Suppressor macrophage (primary cell): Measurements from ENCODE around the gene TRAT1.
"Not testable (repeated sequence)": the region's sequence is repeated elsewhere in the genome, so short reads cannot be mapped to it uniquely, and the experiment has no call there.

ENCODE experiments used
- DNase-seq, 4 experiments: peaks; one replicate each; pipeline ENCODE4 v3.0.0-alpha.2; 2020 to 2022
- total RNA-seq, 17 experiments: gene quantifications; one replicate each; lab custom pipeline; 2026; ENCODE audit warnings: mixed read lengths in 6 of 17, inconsistent platforms in 3 of 17; lab: John Stamatoyannopoulos, UW

Gene TRAT1, protein sequence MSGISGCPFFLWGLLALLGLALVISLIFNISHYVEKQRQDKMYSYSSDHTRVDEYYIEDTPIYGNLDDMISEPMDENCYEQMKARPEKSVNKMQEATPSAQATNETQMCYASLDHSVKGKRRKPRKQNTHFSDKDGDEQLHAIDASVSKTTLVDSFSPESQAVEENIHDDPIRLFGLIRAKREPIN
- total RNA-seq = 0 to 1.3 (median 0) reads per million in 17 experiments

DNA sequence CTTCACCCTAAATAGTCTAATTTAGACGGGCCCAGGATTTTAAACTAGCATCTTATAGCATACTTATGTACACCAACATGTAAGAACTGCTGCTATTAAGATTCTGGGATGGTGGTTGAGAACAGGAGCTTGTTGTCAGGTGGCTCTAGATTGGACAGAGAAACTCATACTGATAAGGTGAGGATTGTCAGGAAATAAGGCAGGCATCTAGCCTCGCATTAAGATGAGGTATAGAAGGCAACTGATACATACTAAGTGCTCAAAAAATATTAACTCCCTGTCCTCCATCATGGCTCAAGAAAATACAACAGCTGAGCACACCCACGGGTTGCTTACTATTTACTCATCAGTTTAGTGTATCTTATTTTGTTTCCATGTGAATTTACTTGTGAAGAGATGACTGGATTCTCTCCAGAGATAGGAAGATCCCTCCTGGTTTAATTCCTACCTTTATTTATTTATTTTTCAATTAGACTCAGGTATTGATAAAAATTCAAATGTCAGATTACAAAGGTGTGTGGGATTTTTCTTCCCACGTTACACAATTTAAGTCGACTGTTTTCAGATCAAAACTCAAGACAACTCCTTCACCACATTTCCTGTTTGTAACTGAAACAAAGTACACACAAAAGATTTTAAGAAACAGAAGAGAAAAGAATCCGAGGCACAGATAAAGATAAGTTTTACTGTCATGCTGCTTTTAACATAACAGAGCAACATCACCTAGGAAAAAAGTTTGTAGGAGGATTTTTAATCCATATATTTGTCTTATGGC is at the start of gene TRAT1:
TRAT1 (plus strand) TSS at position 664 of the 775 bp plus-strand sequence. CDS start 142 bp downstream, outside the sequence.
- no peak for DNase-seq

DNA sequence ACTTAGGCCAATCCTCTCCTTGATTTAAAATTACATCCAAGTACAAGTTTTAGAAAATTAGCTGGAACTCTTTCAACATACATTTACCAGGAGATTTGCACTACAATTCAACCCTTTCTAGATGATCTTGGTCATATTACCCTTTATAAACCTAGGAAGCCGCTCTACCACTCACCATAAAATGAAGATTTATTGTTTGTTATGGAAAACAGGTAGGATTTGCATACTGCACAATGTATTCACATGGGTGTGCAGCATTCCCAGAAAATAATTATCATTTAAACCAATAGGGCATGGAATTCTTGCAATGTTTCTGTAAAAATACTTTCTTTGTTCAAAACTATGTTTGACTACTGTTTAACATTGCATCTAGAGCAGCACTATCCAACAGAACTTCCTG is 46.9 kb upstream of the TRAT1 start:
- no peak for DNase-seq

DNA sequence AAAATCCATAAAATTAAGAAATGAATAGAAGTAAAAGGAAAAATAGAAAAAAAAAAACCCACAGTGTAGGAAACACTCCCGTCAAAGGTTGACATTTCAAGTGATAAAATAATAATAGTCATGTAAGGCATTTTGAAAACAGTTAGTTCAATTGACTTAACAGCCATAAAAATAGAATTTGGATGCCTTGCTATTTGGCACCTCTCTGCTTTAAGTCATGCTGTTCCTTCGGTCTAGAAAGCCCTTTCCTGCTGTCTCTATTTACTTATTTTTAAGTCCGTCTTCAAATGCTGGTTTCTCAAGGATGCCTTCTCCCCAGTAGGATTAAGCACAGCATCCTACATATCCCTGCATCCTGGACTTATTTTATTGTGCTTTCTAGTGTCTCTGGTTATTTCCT is 43.1 kb upstream of the TRAT1 start:
- DNase-seq = no peak

DNA sequence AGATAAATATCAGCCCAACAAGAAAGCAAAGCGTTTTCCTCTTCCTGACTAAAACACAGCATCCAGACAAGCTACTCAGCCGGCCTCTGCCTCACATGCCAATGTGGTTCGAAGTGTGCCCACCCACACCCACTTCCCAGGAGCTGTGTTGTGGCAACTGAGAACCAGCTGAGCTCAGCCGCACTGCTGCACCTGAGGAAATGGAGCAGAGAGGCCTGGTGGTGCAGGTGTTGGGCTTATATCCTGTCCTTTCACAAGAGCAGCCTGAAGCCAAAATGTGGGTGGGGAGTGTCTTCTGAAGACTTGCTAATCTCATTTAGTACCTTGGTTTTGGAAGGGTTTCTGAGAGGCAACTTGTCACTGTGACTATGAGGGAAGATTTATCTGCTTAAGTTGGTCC is 42.4 kb upstream of the TRAT1 start:
- no peak for DNase-seq

DNA sequence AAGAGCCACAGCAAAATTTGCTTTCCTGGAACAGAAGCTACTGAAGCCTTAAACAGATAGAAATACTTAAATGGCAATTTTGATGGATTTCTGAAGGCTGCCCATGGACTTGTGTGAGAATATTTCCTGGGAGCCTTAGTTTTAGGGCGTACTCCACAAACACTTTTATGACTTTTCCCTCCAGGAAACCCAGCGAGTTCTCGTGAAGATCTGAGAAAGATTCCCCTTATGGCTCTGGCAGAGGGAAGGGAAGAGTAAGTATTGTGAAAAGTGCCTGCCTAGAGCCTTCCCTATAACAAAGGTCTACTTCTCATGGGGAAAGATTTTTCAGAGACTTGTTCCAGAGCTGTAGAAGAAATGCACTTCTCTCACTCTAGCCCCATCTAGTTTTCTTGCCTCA is 31.1 kb upstream of the TRAT1 start:
- DNase-seq = no peak

DNA sequence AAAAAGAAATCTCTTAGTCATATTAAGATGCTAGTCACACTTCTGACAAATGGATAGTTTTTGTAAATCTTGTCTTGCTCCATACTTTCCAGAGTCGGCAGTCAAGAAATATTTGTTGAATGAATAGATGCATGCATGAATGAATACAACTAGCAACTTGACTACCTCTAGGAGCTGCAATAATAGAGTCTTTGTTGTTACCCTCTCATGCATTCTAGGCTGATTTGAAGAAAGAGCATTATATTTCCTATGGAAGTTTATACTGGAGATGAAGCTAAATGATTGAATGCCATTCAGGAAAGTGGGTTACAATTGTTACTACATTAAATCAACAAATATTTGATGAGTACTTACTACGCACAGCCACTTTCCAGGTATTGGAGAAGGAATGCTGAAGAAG is 18.1 kb upstream of the TRAT1 start:
- DNase-seq = no peak

DNA sequence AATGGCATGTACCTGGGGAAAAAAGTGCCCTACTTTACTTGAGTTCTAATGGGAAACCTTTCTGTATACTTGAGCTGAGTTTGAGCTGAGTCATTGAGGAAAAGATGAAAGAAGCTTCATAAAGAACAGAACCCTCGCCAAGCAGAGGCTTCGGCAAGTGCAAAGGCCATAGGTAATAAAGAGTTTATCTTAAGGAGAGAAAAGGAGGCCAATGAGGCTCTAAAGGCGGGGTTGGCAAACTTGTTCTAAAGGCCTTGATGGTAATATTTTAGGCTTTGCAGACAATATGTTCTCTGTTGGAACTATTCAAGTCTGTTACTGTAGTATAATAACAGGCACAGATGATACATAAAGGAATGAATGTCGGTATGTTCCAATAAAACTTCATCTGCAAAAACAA is 17.6 kb upstream of the TRAT1 start:
- no peak for DNase-seq

DNA sequence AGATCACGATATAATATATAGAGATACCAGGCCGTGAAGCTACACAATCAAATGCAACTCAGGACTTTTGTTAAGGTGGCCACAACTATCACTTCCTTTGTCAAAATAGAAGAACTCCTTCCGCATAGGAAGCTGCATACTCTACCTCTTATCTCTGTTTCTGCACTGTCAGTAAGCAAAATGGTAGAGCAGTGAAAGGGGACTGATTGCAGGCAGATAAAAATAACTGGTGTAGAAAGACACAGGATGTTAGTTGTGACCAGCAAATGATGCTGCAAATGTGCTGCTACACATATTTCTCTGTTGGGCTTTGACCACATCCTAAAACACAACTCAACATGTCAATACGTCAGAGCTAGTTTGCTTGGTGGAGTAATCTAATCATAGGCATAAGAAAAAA is 16.3 kb upstream of the TRAT1 start:
- DNase-seq = no peak

DNA sequence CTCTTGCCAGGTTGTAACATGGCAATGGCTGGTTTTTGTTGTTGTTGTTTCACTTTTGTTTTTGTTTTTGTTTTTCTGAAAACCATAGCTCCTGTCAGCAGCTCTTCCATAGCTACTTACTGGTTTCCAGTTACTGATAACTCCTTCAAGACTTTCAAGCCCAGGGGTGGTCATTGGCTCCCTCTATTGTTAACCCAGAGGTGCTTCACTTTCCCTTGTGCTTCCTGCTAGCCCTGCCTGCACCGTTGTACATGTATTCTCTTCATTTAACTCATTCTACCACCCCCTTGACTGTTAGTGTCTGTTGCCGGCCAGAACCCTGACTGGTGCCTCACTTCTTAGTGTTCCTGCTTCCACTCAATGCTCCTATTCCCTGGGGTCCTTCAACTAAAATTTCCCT is 4.2 kb upstream of the TRAT1 start:
- DNase-seq = no peak

DNA sequence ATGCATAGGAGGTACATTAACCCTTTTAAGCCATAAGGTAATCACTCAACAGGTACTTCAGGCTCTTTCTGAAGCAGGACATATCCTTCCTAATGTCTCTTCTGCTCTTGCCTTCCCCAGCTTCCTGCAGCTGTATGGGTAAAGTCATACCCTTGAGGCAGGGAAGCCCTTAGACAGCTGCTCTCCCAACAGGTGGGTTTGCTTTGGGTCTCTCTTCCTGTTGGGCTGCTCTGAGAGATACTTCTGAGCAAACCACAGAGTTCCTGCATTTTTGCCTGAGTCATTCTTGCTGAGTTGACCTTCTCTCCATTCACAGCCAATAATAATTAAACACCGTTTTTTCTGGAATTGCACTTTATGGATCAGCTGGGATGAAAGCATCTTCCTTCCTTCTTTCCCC is 2.0 kb upstream of the TRAT1 start:
- DNase-seq = no peak

DNA sequence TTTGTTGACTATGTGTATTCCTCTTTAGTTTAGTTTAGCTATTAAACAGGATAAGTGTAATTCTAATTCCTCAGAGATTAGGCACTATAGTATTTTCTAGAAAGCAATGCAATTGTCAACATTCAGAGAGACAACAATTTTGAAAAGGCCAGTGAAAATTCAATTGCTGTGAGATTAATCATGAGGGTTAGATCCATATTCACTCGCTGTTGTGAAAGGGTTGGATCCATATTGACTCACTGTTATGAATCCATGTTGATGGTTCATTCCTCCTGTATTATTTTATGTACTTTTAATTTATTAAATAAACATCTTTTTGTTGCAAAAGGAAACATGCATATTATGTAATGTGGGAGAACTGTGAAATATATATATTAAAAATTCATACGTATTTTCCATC is 641 bp downstream of the TRAT1 start:
- DNase-seq = no peak

DNA sequence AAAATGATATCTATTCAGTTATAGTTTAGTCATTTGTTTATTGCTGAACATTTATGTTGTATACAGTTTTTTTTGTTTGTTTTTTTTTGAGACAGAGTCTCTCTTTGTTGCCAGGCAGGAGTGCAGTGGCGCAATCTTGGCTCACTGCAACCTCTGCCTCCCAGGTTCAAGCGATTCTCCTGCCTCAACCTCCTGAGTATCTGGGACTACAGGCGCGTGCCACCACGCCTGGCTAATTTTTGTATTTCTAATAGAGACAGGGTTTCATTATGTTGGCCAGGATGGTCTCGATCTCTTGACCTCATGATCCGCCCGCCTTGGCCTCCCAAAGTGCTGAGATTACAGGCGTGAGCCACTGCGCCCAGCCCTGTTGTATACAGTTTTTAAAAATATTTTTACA is 1.2 kb downstream of the TRAT1 start:
- DNase-seq = not testable (repeated sequence)

DNA sequence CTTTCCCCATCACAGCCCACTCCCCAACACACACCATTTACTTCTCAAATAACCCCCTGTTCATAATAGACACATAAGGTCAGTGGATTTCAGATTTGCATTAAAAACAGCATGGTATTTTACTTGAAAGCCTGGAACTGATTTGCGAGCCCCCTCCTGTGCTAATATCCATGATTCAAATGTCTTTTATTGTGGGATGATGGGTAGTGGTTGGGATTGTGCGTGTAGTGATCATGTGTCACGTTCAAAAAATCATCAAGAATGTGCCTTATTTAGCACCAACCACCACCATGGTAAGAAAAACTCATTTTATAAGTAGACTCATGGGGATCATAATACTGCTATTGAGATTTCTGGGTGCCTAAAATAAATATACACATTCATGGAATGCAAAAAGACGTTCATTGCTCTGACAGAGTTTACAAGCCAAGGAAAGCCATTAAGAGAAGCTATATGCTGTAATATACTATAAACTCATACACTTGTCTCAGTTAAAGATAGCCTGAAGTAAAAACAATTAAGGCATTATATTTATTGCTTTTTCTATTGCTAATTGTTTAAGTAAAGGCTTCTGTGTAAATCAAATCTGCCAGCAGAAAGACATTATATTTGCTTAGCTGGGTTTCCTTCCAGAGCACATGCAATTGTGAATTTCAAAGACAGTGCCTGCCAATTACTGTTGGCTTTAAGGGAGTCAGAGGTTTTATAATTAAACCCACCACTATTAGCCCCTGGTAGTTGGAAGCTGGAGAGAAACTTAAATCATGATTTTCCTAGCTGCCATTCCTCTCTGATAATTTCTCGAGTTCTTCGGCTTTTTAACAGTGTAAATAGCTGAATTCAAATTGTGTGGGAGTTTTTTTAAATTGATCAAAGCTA is 4.0 kb downstream of the TRAT1 start:
- DNase-seq = no peak

DNA sequence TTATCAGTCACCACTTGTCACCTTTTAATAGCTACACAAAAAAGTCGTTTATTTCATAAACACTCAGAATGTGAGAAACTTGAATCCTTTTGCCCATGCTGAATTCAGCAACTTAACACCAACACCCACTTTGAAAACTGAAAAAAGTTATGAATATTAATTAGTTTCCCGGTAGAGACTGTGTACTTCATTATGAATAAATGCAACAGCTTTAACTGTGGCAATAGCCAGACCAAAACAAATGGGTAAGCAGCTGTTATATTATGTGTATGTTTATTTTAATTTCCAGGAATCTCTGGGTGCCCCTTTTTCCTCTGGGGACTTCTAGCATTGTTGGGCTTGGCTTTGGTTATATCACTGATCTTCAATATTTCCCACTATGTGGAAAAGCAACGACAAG is 7.8 kb downstream of the TRAT1 start:
- no peak for DNase-seq

DNA sequence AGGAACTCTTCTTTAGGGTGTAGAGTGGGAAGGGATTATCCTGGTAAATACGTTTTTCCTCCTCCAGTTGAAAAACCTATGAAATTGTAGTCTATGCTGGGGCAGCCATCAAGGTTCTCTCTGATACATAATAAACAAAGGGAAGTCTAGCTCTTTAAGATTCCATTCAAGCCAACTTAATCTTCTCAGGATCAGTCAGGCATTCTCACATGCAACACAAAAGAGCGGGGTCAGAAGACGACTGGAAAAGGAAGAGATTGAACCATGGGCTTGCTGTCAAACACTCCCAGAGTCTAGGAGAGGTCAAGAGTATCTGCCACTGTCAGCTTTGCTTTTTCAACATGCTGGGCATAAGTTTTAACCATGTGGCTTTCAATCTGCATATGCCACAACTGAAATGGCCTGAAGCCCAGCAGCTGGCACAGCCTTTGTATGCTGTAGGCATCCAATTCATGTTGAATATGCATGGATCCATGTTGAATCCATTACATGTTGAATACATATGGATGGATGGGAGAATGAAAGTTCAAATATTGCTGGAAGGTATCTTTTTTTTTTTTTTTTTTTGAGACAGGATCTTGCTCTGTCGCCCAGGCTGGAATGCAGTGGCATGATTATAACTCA is 8.5 kb downstream of the TRAT1 start:
- DNase-seq = no peak

DNA sequence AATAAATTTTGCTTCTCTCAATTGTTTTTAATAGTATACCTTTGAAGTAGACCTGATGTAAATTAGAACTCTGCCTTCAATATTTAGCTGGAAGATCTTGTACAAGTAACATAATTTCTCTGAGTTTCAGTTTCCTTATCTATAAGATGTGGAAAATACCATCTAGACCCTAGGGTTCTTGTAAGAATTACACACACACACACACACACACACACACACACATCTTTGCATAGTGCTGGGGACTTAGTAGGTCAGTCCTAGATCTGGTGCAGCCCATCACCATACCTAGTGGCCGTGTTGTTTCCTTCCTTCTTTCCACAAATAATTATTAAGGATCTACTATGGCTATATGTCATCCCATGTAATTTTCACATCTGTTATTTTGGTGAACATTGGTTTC is 11.0 kb downstream of the TRAT1 start:
- no peak for DNase-seq

DNA sequence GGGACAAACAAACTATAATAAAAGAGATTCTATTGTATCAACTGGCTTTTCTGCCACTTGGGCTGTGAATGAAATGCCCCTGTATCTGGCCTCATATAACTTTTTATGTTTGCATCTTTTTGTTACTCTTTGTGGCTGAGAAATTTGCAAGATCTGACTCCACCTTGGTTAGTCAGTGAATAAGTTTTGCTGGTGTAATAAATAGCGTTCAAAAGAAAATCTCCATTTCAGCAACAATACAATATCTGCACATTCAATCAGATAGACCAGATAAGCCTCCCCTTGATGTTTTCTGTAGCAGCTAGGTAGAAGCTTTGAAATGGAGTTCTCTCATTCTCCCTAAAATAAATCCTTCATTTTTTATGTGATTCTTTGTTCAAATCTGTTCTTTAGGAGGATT is 12.0 kb downstream of the TRAT1 start:
- DNase-seq = no peak

DNA sequence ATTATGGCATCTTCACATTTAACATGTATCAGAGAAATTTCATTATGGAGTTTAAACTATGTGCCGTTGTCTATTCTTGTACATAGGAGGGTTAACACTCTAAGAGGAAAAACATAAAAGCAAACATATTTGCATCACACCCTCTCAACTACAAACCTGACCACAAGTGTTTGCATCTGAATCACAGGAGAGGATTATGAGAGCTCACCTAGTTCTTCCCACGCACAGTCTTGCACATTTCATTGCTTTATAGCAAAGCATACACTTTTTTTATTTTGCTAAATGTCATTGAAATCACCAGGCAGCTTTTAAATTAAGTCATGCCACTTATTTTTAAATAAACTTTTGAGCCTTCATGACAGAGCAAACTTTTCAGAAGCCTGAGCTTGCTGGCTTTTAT is 12.5 kb downstream of the TRAT1 start:
- no peak for DNase-seq

DNA sequence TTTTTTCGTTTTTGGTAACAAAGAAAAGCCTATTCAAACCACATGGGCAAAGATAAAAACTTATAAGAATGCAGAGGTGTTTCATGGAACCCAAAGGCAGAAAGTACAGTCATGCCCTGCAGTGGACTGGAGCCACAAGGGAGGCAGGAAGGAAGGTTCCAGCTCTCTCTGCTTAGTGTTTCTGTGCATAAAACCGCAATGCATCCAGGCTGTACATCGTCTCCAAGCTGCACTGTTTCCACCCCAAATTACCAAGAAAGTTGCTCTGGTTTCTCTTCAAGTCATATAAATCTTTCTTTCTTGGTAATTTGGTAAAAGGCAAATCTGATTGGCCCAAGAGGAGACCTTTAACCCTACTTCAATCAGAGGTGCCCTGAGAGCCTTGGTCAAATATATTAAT is 15.8 kb downstream of the TRAT1 start:
- DNase-seq = no peak

DNA sequence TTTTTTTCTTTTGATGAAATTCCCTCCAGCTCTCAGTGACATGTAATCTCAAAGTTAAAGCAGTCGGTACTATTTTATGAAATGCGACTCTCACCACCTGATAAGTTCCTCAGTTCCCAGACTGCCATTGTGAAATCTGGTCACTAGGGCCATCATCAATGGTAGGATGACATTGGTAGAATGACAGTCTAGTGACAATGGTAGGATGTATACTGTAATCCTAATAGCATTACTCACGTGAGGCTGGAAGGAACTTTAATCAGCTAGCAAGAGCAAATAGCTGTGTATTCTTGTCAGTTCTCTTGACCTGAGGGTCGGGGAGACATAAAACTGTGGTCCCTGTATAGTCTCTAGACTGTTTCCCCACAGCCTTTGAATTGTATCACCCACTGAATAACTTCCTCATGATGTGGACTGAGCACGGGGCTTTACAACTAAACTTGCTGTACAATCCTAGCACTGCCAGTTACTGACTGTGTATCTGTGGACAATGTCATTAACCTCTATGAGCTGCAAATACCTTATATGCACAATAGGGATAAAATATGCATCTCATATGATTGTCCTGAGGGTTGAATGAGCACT is 23.2 kb downstream of the TRAT1 start:
- no peak for DNase-seq

DNA sequence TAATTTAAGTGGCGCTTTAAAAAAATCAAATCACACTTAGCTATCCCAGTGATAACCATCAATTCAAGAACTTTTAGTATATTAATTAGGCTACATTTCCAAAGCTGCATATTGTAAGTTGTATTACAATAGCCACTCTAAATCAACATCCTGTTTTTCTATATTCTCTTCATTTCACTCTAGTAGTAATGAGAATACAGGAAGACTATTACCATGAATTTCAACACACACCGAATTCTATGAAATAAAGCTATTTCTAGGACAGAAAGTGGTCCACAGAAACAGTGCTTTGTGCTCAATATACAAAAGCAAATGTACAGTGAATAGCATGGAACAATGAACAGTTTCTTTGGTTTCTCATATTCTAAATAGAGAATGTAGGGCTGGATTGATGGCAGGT is 24.6 kb downstream of the TRAT1 start:
- no peak for DNase-seq

DNA sequence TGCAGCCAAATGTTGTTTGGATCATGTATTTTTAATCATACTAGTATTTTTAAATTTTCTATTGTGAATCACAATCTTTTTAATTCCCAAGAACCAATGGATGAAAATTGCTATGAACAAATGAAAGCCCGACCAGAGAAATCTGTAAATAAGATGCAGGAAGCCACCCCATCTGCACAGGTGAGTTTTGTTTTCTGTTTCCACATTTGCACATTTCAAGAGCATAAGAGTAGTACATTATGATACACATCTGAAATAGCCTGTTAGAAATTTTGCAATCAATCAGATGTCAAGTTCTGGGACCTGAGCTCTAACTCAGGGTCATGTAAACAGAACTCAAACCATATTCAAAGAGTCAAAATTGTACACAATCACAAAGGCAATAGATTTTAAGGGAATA is 26.5 kb downstream of the TRAT1 start:
- no peak for DNase-seq

DNA sequence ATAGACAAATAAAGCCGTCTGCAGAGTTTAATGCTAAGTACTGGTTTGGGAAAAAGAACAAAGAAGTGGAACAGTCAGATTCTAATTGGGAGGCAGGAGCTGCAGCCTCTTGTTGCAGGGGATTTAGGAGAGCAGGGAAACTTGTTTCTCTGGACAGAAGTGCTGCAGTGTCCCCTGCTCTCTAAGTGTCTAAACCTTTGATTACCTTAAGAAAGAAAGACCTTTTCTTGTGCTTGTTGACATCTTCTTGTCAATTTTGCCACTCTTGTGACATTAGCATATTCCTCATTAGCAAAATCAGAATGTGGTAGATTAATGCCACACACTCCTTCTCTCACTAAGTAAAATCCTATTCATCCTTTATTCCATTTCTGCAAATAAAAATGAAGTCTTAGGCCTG is 38.8 kb downstream of the TRAT1 start:
- no peak for DNase-seq
